Hematopoietic multipotent progenitor cell treated with erythropoietin and hydrocortisone succinate and interleukin-3 and kit ligand, for 4 days (in vitro differentiated cells): ENCODE data around the gene KCND3.
A peak's percentile ranks its signal among the peaks of the same experiment; 100 is the strongest.

Source experiments
- DNase-seq: peaks from one replicate; pipeline ENCODE4 v3.0.0-alpha.2; 2015

Gene KCND3

DNA sequence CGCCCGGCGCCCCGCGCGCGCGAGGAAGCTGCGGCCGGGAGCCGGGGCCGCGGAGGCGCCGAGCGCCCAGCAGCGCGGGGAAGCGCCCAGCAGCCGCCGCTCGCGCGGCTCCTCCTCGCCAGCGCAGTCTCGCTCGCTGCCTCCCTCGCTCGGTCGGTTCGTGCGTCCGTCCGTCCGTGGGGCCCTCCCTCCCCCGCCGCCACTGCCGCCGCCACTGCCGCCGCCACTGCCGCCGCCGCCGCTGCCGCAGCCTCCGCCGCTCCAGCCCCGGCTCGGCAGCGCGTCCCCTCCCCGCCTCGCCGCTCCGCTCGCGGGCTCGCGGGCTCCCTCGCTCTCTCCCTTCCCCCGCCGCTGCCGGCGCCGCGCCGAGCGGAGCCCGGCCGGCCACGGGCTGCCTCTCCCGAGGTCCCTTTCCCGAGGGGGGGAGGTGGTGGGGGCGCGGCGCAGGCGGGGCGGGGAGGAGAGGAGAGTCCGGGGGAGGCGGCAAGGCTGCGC lies at the start of gene KCND3:
Gene KCND3 (minus strand): TSS at position 138 of the 495 bp plus-strand sequence.
- peak; percentile 51 for DNase-seq

DNA sequence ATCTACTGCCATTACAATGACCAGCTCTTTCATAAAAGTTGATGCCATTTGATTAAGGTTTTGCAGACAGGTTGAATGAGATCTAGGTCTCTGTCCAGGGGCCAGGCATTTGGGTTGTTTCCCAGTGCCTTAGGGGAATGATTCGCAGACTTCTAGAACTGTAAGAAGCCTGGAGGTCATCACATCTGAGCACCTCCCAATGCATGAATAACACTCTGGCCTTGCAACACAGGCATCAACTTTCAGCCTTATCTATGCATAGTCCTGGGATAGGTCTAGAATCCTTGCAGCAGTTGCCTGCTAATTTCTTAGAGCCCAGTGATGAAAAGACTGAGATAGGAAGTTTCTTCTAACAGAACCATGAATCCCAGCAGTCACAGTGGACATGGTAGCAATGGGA lies 44.8 kb upstream of the KCND3 start:
- no peak for DNase-seq

DNA sequence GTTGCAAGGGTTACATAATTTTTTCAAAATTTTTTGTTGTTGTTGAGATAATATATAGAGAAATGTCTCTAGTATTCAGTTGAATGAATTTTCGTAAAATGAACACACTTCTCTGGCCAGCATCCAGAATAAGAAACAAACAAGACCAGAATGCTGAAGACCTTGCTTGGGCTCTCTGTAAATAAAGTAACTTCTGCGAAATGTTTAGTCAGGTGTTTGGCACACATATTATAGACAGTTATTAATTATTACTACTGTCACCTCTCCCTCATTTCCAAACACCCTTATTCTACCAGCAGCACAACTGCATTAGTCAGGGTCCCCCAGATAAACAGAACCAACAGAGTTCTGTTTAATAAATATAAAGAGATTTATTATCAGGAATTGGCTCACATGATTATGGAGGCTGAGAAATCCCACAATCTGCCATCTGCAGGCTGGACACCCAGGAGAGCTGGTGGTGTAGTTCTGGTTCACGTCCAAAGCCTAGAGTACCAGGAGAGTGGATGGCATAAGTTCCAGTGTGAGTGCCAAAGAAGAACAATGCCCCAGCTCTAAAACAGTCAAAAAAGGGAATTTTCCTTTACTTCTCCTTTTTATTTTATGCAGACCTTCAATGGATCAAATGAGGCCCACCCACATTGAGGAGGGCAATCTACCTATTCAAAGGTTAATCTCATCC lies 44.1 kb upstream of the KCND3 start:
- DNase-seq: no peak

DNA sequence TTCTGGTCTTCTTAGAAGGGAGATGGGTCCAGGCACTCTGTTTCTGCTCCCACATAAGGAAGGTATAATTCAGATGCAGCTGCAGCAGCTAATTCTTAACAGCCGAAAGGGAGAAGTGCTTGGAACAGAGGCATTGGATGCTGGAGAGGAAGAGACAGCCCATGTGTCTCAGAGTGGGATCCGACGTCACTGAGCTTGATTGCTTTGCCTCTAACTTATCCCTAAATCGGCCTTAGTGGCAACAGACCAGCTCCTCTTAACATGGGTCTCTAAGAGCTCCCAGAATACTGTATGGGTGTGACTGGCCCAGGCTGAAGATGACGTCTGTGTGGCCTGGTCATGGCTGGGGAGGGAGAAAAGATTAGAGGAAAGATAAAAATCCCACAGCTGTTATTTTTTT lies 40.7 kb upstream of the KCND3 start:
- no peak for DNase-seq

DNA sequence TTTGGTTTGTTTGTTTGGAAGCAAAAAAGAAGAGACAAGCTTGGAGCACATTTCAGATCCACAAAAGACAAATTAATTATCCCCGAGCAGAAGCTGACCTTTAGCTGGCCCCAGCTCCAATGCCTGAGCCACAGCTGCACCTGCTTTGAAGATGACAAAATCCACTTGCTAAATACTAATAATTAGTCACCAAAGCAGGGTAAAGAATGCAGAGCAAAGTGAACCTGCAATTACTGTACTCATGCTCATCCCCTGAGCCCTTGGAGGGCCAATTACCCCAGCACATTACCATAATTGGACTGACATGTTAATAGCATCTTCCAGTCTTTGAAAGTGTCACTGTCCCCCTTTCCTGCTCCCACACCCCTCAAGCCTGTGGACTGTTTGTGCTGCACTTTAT lies 38.2 kb upstream of the KCND3 start:
- DNase-seq: no peak

DNA sequence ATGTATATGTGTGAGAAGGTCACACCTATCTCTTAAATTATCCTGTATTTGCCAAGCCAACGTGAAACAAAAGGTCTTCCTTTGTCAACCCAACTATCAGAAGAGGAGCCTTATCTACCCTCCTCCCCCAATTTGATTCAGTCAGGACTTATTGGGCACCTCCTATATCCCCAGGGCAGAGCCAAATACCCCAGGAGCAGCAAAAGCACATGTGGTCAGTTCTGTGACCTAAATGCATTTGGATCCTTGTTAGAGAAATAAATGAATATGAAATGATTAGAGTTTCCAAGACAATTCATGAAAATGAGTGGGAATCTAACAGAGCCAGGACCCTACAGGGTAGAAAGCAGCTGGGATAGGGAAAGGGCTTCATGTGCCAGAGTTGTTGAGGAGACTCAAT lies 37.0 kb upstream of the KCND3 start:
- DNase-seq: no peak

DNA sequence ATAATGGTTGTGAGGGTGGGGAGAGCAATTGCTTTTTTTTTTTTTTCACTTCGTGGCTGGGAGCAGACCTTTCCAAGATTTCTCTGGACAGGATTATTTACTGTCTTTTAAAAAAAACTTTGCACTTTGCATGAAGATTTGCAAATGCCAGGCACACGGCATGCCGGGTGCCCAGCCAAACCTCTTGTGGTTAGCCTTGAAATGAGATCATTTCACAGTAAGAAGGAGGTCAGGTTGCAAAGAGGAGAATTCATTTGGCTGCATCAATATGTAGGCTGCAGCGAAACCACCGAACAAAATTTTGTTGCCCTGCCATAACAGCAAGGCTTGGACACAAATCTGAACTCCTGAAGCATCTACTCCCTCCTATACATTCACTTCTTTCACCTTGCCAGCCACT lies 36.5 kb upstream of the KCND3 start:
- DNase-seq: no peak

DNA sequence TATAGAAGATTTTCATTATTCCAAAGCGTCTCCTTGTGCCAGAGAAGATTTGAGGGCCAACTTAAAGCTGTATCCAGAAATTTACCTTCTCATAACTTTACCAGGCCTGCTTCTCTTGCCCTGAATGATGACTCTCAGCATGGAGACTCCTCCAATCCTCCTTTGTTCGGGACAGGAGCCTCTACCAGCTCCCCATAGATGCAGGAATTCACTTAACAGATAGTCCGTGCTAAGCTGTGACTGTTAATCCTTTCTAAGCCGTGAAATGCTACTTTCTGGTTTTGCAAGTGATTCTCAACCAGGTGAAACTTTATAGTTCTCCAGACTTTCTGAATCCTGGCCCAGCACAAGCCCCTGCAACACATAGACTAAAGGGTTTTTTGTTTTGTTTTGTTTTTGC lies 31.8 kb upstream of the KCND3 start:
- no peak for DNase-seq

DNA sequence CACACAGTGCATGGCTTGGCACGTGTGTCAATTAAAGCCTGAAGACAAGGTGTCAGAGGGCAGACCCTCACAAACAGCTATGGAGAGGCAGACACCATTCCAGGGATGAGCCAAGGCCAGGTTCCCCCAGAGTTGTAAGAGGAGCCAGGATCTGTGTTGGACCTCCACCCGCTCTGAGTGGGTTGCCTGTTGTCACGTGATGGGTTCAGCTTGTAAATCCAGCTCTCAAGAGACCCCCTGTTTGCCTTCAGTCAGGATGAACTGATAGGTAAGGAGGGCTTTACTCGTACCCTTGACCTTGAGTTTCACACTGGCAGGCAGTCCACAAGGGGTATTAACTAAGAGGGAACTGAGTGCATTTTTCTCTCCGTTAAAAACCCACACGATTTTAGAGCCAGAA lies 27.7 kb upstream of the KCND3 start:
- DNase-seq: no peak

DNA sequence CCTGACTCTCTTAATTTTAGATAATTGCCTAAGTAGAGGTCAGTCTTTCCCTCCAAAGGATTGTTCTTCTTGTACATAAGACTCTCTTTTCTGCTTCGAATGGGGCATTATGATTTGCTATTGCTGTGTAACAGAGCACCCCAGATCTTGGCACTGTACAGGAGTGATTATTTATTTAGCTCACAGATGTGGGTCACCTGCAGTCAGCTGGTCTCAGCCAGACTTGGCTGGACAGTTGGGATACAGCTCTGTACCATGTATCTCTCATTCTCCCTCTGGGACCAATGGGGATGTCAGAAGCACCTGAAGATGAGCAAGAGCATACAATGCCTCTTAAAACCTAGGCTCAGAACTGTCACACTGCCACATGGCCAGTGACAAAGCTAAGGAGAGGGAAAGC lies 23.4 kb upstream of the KCND3 start:
- no peak for DNase-seq

DNA sequence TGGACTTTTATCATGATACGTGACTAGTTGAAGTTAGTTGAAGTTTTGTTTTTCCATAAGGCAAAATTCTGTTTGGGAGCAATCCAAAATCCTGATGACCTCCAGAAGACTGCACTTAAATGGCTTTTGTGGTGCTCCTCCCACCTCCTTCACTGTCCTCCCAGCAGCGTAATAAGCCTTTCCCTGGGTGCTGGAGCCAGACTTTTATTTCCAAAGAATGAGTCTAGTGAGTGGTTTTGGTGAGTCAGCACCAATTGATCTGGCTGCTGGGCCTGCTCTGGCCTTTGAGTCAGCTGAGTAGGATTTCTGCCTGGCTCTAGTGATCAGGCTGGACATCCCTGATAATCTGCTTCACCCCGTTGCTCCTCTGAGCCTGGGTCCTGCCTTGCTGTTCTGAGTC lies 21.7 kb upstream of the KCND3 start:
- DNase-seq: no peak

DNA sequence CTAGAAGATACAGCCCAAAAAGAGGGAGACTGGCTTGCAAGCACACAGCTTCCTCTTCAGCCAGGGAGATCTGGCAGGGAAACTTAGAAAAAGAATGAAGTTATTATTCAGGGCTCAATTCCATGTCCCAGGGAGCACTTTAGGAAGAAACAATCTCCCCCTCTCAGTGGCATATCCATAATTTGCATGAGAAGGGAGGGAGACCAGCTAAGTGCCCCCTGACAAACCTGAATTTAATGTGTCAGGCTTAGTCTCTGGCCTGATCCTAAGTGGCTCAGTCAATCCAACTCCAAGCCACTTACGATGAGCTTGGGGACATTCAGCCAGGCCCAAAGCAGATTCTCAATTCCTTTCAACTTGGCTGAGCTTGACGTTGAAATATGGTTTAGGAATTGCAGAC lies 17.7 kb upstream of the KCND3 start:
- DNase-seq: no peak

DNA sequence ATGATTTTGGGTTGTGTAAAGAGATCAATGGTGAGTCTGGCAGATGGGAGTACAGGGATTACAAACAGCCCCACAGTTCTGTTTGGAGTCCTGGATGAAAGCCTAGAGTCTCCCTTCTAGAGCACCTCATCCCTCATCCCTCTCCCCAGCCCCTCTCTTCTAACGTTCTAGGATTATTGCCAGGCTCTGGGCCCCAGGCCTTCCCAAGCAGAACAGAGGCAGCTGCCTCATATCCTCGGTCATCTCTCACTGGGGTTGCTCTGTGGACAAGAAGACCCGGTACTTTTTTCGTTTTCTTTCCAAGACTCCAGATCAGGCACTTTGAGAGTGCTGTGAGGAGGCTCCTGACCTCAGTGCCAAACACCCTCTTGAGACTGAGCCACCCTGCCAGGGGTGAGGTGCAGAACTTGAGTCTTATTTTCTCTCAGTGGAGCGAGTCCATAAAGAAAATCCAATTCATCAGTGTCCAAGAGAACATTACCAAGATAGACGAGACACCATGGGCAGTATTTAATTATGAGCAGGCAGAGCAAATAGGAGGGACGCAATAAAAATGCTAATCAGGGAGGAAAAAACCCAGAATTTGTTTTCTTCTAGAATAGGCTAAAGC lies 17.1 kb upstream of the KCND3 start:
- no peak for DNase-seq

DNA sequence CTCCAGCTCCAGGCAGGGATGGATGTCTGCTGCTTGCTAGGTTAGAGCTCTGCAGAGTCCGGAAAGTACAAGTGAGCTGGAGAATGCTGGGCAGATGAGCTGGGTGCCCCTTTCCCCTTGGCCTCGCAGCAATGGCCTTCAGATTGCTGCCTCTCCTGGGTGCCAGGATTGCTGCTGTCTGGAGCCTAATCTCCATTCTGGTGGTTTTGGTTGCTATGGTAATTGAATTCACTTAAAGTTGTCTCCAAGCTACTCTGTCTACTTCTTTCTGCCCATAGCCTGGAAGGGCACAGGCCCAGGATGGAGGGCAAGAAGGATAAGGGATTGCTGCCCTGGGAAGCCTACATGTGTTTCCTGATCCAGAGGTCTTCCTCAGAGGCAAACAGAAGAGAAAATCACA lies 14.6 kb upstream of the KCND3 start:
- no peak for DNase-seq

DNA sequence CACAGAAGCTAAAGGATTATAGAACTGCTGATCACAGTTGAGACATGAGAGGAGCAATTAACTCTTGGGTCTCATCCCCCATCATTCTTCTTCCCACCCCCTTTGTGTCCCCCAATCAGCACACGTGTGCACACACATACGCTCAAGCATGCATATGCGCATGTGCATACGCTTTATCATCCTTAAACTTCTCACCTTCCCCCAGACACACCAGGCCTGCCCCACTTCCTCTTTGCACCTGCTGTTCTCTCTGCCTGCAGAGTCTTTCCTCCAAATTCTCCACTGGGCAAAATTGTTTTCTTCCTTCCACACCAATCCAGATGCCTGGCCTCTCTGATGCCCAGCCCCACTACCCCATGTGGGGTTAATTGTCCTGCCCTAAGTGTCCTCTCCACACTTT lies 13.0 kb upstream of the KCND3 start:
- DNase-seq: no peak

DNA sequence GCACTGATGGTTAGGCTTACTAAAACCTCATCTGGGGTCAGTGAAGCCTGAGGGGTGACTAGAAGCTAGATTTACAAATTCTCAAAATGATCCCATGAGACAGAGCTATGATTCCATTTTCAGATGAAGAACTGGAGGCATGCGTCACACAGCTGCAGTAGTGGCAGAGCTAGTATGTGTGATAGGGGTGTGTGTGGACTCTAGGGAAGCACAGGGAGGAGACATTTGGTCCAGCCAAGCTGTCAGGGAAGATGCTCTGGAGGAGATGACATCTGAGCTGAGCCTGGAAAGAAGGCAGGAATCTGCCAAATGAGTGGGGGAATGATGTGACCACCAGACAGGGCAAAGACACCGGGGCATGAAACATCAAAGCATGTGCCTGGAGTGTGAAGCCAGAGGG lies 12.0 kb upstream of the KCND3 start:
- no peak for DNase-seq

DNA sequence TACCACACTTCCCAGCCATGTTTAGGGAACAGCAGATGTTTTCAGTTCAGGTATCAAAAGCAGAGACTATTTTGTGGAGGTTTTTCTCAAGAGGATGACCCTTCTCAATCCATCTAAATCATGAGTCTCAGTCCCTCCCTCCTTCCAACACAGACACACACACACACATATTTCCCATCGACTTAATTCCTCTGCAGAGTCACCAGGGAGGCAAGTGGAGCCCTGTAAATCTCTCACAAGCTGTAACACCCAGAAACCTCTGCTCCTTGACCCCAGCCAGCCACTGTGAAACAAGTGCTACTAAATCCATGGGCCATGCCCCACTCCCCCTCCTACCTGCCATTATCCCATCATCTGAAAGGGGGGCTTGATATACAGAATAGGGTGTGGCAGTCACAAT lies 10.6 kb upstream of the KCND3 start:
- no peak for DNase-seq

DNA sequence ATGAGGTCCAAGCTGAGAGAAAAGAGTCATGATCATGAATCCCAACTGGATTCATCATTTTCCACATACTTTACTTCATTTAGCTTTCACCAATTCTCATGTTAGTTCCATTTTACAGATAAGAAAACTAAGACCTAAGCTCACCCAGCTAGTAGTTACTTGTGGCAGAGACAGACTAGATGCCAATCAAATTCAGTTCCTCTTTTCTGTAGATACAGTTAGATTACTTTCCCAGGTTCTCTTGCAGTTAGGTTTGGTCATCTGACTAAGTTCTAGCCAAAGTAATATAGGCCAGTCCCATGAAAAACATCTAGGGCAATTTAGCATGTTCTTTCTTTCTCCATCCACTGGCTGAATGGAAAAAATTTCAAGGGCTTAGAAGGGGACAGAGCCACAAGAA lies 8.9 kb upstream of the KCND3 start:
- peak; percentile 18 for DNase-seq

DNA sequence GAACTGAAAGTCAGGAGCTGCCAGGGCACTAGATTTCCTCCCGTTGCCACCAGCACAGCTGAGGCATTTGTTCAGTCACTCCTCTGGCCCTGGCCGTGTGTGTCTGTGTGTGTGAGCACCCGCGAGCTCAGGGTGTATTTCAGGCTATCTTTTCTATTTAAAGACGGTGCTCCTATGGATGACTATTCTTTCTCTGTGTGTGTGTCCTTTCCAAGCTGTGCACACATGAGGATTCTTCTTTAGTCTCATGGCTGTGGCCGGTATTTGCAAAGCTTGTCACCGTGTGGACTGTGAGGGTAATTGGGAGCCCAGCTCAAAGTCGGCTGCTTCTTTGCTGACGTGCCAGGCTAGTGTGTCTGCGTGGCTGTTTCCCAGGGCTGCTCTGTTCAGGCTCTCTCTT lies 3.0 kb upstream of the KCND3 start:
- no peak for DNase-seq

DNA sequence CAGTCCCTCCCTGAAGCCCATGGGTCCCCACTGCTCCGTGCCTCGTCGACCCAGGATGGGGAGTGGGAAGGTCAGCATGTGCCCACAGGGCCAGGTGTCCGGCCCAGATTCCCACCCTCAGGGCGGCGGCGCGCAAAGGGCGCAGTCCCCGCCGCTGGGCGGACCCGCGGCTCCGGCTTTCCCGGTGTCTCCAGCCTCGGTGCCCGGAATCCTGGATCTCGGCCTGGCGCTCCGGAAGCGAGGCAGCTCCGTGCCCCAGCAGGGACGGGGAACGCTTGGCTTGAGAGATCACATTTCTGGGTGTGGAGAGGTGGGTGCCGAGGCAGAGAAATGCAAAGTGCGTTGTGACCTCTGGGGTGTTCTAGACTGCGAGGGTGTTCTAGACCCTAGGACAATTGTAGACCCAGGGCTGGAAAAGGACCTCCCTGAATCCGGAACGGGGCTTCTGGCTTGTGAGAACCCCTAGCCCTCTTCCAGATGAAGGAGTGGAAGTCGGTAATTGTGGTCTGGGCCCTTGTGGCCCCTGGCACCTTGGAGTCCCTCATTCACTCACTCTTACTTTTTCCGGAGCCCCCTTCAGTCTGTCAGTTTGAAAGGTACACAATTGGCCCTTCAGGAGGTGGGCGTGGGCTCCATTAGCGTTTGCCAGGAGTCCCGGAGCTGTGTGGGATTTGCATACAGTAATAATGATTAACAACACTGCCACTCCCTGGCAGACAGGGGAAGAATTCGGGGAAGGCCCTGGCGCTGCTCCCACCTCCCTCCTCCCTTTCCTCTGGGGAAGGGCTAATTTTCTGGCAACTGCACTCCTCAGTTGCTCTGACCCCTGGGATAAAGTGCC lies 1.6 kb upstream of the KCND3 start:
- peak; percentile 48 for DNase-seq

DNA sequence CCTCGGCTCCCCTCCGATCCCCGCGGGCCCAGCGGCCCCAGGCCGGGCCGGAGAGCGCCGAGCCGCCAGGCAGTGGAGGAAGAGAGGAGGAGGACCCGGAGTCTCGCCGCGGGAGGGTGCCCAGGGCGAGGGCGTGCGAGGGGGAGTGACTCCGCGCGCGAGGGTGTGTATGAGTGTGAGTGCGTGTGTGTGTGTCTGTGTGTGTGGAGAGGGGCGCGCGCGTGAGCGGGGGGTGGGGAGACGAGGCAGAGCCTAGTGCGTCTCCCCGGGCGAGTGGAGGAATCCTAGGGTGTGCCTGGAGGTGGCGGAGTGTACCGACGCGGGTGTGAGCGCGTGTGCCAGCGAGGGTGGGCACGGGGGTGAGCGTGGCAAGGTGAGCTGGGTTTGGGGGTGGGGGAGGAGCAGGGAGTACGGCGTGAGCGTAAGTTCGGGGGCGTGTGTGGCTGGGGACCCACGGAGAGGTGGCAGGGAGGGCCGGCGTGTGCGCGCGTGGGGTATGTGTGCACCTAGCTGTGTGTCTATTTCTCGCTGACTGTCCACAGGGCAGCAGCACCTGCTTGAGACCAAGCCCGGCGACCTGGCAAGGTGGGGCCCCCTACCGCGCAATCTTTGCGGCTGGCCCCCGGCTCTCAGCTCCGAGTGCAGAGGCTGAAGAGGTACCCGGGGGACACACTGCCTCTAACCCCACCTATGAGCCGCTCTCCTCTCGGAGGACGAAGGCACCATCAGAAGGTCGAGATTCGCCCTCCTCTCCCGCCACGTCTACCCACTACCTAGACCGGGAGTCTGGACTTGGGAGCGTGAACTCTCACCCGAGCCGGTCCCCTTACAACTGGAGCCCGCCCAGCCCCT lies 784 bp upstream of the KCND3 start:
- peak; percentile 18 for DNase-seq

DNA sequence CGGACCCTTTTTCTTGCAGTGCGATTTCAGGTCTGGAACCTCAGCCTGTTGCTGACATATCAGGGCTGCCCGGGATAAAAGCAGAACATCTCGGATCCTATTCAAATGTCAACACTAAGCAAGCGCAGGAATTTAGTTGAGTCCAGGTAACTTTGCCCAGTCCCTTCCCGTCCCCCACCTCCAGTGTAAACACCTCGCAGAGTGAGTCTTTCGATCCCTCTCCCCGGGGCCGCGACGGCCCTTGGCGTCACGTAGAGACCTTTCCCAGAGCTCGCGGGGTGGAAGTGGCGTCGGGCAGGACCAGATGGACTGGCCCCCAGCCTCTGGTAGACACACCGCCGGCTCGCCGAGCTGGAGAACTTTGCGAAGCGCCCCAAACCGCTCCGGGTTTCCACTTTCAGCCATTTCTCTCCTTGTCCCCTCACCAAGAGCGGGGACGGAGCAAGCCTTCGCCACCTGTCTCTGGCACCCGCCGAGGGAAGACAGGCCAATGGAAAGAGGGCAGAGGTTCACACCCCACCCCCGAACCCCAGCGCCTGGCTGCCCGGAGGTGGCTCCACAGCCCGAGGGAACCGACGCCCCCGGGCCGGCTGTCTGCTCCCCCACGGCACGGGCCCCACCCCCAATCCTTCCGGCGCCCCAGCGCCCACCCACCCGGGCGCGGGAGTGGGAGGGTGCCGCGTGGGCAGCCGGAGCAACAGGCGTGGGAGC lies 570 bp downstream of the KCND3 start:
- DNase-seq: peak; percentile 6

DNA sequence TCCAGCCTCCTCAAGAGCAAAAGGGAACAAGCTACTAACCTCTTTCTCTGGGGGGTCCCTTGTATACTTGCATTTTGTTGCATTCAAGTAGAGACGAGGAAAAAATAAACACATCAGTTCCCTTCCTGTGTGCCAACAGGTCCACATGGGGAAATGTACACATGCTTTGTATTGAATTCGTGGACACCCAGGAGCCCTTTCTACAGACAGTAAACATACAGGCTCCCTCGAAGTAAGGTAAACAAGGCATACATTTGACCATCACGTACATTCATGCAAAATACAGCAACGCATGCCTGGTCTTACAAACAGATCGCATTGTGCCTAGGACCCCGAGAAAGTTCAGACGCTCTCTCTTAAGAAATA lies 1.1 kb downstream of the KCND3 start:
- no peak for DNase-seq
